GM20000 (cell line): Measurements from ENCODE around the gene NTF4.

ENCODE experiments used
- DNase-seq: peaks from one replicate; pipeline ENCODE4 v3.0.0; 2012; ENCODE audit warnings: low spot score
- CTCF ChIP-seq: IDR thresholded peaks from 2 replicates; pipeline ENCODE4 v1.5.1; 2012; ENCODE audit warnings: mild to moderate bottlenecking, control low read depth; ENCODE audit errors: extremely low read depth, missing control alignments

NTF4 gene

GRCh38 chr19:49016067-49016839, 48.4 kb downstream of the NTF4 start:
- no peak for DNase-seq
- no peak for TF ChIP-seq CTCF

DNA sequence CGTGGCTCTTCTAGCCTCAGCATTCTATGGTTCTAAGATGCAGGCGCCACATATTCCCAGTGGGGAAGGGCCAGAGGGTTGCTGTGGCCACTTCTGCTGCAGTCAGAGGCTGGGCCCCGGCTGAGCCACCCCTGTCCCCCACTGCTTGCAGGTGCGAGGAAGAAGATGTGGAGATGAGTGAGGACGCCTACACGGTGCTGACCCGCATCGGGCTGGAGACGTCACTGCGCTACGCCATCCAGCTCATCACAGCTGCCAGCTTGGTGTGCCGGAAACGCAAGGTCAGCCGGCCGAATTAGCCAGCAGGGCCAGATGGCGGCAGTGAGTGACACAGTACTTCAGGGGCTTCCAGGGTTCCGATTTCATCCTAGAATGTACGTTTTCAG, 49.8 kb downstream of the NTF4 start:
- no peak for TF ChIP-seq CTCF
- no peak for DNase-seq

- no peak for TF ChIP-seq CTCF
- DNase-seq: no peak
Measured at GRCh38 chr19:49014123-49014869, 50.3 kb downstream of the NTF4 start.

- no peak for DNase-seq
- TF ChIP-seq CTCF: no peak
Measured at GRCh38 chr19:49011194-49011593, 53.4 kb downstream of the NTF4 start.
